ENCODE data around the gene RAB1A.

DNA sequence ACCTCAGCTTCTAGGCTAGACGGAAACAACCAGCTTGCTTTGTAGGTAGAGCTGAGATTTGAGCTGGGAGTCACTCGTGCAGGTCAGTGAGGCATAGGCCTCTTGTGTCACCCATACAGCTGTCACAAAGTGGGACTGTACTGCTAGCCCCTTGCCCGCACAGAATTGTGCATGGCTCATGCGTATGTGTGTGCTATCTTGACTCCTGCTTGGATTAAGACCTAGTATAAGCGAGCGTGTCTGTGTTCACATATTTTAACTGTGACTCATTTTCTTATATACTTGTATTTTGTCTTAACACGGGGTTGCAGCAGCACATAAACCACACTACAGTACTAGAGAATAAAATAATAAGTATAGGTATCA, 53.6 kb downstream of the RAB1A start:
- TF ChIP-seq, protein P1, sequence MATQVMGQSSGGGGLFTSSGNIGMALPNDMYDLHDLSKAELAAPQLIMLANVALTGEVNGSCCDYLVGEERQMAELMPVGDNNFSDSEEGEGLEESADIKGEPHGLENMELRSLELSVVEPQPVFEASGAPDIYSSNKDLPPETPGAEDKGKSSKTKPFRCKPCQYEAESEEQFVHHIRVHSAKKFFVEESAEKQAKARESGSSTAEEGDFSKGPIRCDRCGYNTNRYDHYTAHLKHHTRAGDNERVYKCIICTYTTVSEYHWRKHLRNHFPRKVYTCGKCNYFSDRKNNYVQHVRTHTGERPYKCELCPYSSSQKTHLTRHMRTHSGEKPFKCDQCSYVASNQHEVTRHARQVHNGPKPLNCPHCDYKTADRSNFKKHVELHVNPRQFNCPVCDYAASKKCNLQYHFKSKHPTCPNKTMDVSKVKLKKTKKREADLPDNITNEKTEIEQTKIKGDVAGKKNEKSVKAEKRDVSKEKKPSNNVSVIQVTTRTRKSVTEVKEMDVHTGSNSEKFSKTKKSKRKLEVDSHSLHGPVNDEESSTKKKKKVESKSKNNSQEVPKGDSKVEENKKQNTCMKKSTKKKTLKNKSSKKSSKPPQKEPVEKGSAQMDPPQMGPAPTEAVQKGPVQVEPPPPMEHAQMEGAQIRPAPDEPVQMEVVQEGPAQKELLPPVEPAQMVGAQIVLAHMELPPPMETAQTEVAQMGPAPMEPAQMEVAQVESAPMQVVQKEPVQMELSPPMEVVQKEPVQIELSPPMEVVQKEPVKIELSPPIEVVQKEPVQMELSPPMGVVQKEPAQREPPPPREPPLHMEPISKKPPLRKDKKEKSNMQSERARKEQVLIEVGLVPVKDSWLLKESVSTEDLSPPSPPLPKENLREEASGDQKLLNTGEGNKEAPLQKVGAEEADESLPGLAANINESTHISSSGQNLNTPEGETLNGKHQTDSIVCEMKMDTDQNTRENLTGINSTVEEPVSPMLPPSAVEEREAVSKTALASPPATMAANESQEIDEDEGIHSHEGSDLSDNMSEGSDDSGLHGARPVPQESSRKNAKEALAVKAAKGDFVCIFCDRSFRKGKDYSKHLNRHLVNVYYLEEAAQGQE (IDR thresholded peaks at IDR 0.05; ENCODE audit: low read depth) = no peak
- TF ChIP-seq CREB1 (IDR thresholded peaks at IDR 0.05; ENCODE audit: low read depth) (no peak), TAF1 (IDR thresholded peaks at IDR 0.05; ENCODE audit: low read depth) (no peak), EP300 (IDR thresholded peaks at IDR 0.05; ENCODE audit: borderline replicate concordance) (no peak), ZBTB7A (IDR thresholded peaks at IDR 0.05; ENCODE audit: low read depth) (no peak), FOXM1 (IDR thresholded peaks at IDR 0.05; ENCODE audit: borderline replicate concordance, low read depth) (no peak), TEAD4 (IDR thresholded peaks at IDR 0.05) (no peak), NFIC (IDR thresholded peaks at IDR 0.05) (no peak), CEBPB (IDR thresholded peaks at IDR 0.05) (no peak), EGR1 (IDR thresholded peaks at IDR 0.05) (no peak), YY1 (IDR thresholded peaks at IDR 0.05; ENCODE audit: low read depth) (no peak)
- TF ChIP-seq, protein P2, sequence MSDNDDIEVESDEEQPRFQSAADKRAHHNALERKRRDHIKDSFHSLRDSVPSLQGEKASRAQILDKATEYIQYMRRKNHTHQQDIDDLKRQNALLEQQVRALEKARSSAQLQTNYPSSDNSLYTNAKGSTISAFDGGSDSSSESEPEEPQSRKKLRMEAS (IDR thresholded peaks at IDR 0.05) = no peak
- TF ChIP-seq, protein P3, sequence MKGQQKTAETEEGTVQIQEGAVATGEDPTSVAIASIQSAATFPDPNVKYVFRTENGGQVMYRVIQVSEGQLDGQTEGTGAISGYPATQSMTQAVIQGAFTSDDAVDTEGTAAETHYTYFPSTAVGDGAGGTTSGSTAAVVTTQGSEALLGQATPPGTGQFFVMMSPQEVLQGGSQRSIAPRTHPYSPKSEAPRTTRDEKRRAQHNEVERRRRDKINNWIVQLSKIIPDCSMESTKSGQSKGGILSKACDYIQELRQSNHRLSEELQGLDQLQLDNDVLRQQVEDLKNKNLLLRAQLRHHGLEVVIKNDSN (IDR thresholded peaks at IDR 0.05) = no peak

All from Ishikawa (cell line).